HEK293 (cell line): ENCODE measurements around the gene IRF8.
"Not testable (repeated sequence)": the region's sequence is repeated elsewhere in the genome, so short reads cannot be mapped to it uniquely, and the experiment has no call there.

ENCODE experiments used
- CTCF ChIA-PET: fragments of 350-600 bp; formaldehyde crosslinking; extraction: SDS; loops from one replicate; lab custom pipeline; 2021; ENCODE audit warnings: antibody characterized with exemption; lab: Yijun Ruan, JAX
- POLR2A ChIA-PET: fragments of 300-600 bp; formaldehyde crosslinking; extraction: SDS; loops from one replicate; lab custom pipeline; 2020; ENCODE audit warnings: antibody characterized with exemption, inconsistent platforms; lab: Yijun Ruan, JAX
- H3K27ac ChIP-seq: fragments of 200-500 bp; sonication (Bioruptor generic); 2 replicates; pipeline ENCODE4 v1.5.1; 2014; ENCODE audit warnings: low read depth, low read length, control low read depth, inconsistent platforms; ENCODE audit errors: extremely low read depth
- H3K36me3 ChIP-seq, 2 experiments: fragments of 200-500 bp in 1 of 2; sonication (Bioruptor generic) in 1 of 2; 1 replicate in 1 of 2; 2 replicates in 1 of 2; pipeline ENCODE4 v1.5.1; 2014 to 2017; ENCODE audit warnings: inconsistent platforms in 2 of 2, low read length in 2 of 2; ENCODE audit not compliant: control insufficient read depth in 2 of 2, insufficient read depth in 1 of 2
- H3K4me1 ChIP-seq: fragments of 200-500 bp; sonication (Bioruptor generic); 2 replicates; pipeline ENCODE4 v1.5.1; 2014; ENCODE audit warnings: mild to moderate bottlenecking, low read length, inconsistent platforms; ENCODE audit not compliant: control insufficient read depth, insufficient read depth
- H3K4me3 ChIP-seq: 2 replicates; pipeline ENCODE4 v1.5.1; 2011; ENCODE audit warnings: low read depth, mild to moderate bottlenecking, control low read depth, low read length, moderate library complexity
- H3K9me3 ChIP-seq: fragments of 200-500 bp; sonication (Bioruptor generic); 2 replicates; pipeline ENCODE4 v1.5.1; 2014; ENCODE audit warnings: low read depth, low read length, inconsistent platforms; ENCODE audit not compliant: control insufficient read depth, insufficient read depth
- EGR2 ChIP-seq: fragments of 450-650 bp; formaldehyde crosslinking; IDR thresholded peaks from 2 replicates; pipeline ENCODE4 v1.5.1; 2016; ENCODE audit warnings: low read depth, missing biosample characterization, missing genetic modification characterization
- KLF1 ChIP-seq: fragments of 450-650 bp; formaldehyde crosslinking; IDR thresholded peaks from 2 replicates; pipeline ENCODE4 v1.5.1; 2016; ENCODE audit warnings: missing biosample characterization, missing genetic modification characterization
- MYNN ChIP-seq: fragments of 450-650 bp; formaldehyde crosslinking; IDR thresholded peaks from 2 replicates; pipeline ENCODE4 v1.5.1; 2016; ENCODE audit warnings: missing biosample characterization, missing genetic modification characterization, borderline replicate concordance
- OSR2 ChIP-seq: fragments of 450-650 bp; formaldehyde crosslinking; IDR thresholded peaks from 2 replicates; pipeline ENCODE4 v1.5.1; 2016; ENCODE audit warnings: missing biosample characterization, missing genetic modification characterization
- TCF7L2 ChIP-seq: IDR thresholded peaks from 2 replicates; pipeline ENCODE4 v1.6.1; 2011; ENCODE audit warnings: low read depth, mild to moderate bottlenecking, inconsistent platforms, low read length, moderate library complexity, borderline replicate concordance
- ZBTB48 ChIP-seq: fragments of 450-650 bp; formaldehyde crosslinking; IDR thresholded peaks from 2 replicates; pipeline ENCODE4 v1.5.1; 2016; ENCODE audit warnings: missing biosample characterization, missing genetic modification characterization
- ZFP37 ChIP-seq: fragments of 450-650 bp; formaldehyde crosslinking; IDR thresholded peaks from 2 replicates; pipeline ENCODE4 v1.5.1; 2016; ENCODE audit warnings: missing biosample characterization, missing genetic modification characterization
- ZNF211 ChIP-seq: fragments of 450-650 bp; formaldehyde crosslinking; IDR thresholded peaks from 2 replicates; pipeline ENCODE4 v1.5.1; 2016; ENCODE audit warnings: low read depth, missing biosample characterization, missing genetic modification characterization
- ZNF311 ChIP-seq: fragments of 450-650 bp; formaldehyde crosslinking; IDR thresholded peaks from 2 replicates; pipeline ENCODE4 v1.5.1; 2017; ENCODE audit warnings: missing biosample characterization, missing genetic modification characterization, borderline replicate concordance
- ZNF416 ChIP-seq: fragments of 450-650 bp; formaldehyde crosslinking; IDR thresholded peaks from 2 replicates; pipeline ENCODE4 v1.5.1; 2016; ENCODE audit warnings: missing biosample characterization, missing genetic modification characterization
- ZNF426 ChIP-seq: fragments of 450-650 bp; formaldehyde crosslinking; IDR thresholded peaks from 2 replicates; pipeline ENCODE4 v1.5.1; 2017; ENCODE audit warnings: missing biosample characterization, missing genetic modification characterization, mild to moderate bottlenecking, inconsistent platforms, moderate library complexity
- ZNF555 ChIP-seq: fragments of 450-650 bp; formaldehyde crosslinking; conservative IDR thresholded peaks from 2 replicates; pipeline ENCODE4 v1.5.1; 2017; ENCODE audit warnings: missing biosample characterization, mild to moderate bottlenecking, missing genetic modification characterization, inconsistent platforms
- ZNF558 ChIP-seq: fragments of 450-650 bp; formaldehyde crosslinking; IDR thresholded peaks from 2 replicates; pipeline ENCODE4 v1.5.1; 2016; ENCODE audit warnings: missing biosample characterization, missing genetic modification characterization
- ZNF654 ChIP-seq: fragments of 450-650 bp; formaldehyde crosslinking; IDR thresholded peaks from 2 replicates; pipeline ENCODE4 v1.5.1; 2016; ENCODE audit warnings: low read depth, missing biosample characterization, missing genetic modification characterization
- ZSCAN5A ChIP-seq: fragments of 450-650 bp; formaldehyde crosslinking; IDR thresholded peaks from 2 replicates; pipeline ENCODE4 v1.5.1; 2016; ENCODE audit warnings: missing biosample characterization, missing genetic modification characterization
- TF ChIP-seq, protein P1 (sequence below): fragments of 450-650 bp; formaldehyde crosslinking; IDR thresholded peaks from 2 replicates; pipeline ENCODE4 v1.5.1; 2016; ENCODE audit warnings: missing biosample characterization, missing genetic modification characterization
- TF ChIP-seq, protein P2 (sequence below): fragments of 450-650 bp; formaldehyde crosslinking; IDR thresholded peaks from 2 replicates; pipeline ENCODE4 v1.5.1; 2016; ENCODE audit warnings: missing biosample characterization, missing genetic modification characterization
- TF ChIP-seq, protein P3 (sequence below): fragments of 450-650 bp; formaldehyde crosslinking; IDR thresholded peaks from 2 replicates; pipeline ENCODE4 v1.5.1; 2016; ENCODE audit warnings: missing biosample characterization, missing genetic modification characterization, borderline replicate concordance
- TF ChIP-seq, protein P4 (sequence below): fragments of 450-650 bp; formaldehyde crosslinking; IDR thresholded peaks from 2 replicates; pipeline ENCODE4 v1.5.1; 2016; ENCODE audit warnings: missing biosample characterization, missing genetic modification characterization

The IRF8 gene

DNA sequence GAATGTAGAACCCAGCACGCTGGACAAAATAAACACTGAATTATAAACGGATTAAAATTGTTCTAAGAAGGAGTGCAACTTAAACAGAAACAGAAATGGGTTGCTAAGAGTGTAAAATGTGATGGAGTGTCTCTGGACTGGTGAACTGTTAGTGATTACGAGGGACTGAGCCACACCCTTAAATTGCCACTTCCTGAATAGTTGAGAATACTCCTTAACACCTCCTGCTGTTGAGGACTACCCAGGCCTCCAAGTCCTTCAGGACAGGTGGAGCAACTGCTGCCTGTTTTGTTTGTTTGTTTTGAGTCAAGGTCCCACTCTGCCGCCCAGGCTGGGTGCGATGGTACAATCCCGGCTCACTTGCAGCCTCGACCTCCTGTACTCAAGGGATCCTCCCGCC lies 25.8 kb upstream of the IRF8 start:
- CTCF ChIA-PET, result interaction anchor here (0.7 kb wide), 1 partner anchor 200 kb away, joined by 3 read pairs; no protein-coding TSS in a partner anchor
- H3K4me3 ChIP-seq, result no peak overlapping the region
- no peaks in the 10 kb centered on the region for H3K9me3 ChIP-seq
- TF ChIP-seq, protein P1, sequence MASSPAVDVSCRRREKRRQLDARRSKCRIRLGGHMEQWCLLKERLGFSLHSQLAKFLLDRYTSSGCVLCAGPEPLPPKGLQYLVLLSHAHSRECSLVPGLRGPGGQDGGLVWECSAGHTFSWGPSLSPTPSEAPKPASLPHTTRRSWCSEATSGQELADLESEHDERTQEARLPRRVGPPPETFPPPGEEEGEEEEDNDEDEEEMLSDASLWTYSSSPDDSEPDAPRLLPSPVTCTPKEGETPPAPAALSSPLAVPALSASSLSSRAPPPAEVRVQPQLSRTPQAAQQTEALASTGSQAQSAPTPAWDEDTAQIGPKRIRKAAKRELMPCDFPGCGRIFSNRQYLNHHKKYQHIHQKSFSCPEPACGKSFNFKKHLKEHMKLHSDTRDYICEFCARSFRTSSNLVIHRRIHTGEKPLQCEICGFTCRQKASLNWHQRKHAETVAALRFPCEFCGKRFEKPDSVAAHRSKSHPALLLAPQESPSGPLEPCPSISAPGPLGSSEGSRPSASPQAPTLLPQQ, result no peak
- TF ChIP-seq ZSCAN5A (tag by site-specific recombination) (no peak), ZNF426 (tag by site-specific recombination) (no peak), ZBTB48 (tag by site-specific recombination) (no peak), EGR2 (tag by site-specific recombination) (no peak), ZNF416 (tag by site-specific recombination) (no peak)
- TF ChIP-seq, protein P2, sequence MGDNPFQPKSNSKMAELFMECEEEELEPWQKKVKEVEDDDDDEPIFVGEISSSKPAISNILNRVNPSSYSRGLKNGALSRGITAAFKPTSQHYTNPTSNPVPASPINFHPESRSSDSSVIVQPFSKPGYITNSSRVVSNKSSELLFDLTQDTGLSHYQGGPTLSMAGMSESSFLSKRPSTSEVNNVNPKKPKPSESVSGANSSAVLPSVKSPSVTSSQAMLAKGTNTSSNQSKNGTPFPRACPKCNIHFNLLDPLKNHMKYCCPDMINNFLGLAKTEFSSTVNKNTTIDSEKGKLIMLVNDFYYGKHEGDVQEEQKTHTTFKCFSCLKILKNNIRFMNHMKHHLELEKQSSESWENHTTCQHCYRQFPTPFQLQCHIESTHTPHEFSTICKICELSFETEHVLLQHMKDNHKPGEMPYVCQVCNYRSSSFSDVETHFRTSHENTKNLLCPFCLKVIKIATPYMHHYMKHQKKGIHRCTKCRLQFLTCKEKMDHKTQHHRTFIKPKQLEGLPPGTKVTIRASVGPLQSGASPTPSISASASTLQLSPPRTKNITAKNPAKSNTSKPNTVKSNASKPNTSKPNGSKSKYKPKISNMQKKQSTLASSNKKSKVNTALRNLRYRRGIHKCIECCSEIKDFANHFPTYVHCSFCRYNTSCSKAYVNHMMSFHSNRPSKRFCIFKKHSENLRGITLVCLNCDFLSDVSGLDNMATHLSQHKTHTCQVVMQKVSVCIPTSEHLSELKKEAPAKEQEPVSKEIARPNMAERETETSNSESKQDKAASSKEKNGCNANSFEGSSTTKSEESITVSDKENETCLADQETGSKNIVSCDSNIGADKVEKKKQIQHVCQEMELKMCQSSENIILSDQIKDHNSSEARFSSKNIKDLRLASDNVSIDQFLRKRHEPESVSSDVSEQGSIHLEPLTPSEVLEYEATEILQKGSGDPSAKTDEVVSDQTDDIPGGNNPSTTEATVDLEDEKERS (tag by site-specific recombination), result no peak
- no peaks in the 10 kb centered on the region for H3K36me3 ChIP-seq
- no peaks in the 10 kb centered on the region for H3K4me1 ChIP-seq
- H3K27ac ChIP-seq, result no peak overlapping the region
- POLR2A ChIA-PET, result no interaction called here

- POLR2A ChIA-PET, H3K27ac ChIP-seq, H3K36me3 ChIP-seq, CTCF ChIA-PET, H3K9me3 ChIP-seq, H3K4me3 ChIP-seq, H3K4me1 ChIP-seq: not testable (repeated sequence)
These were observed 24.9 kb upstream of the IRF8 start for GRCh38 chr16:85874031-85874430.

DNA sequence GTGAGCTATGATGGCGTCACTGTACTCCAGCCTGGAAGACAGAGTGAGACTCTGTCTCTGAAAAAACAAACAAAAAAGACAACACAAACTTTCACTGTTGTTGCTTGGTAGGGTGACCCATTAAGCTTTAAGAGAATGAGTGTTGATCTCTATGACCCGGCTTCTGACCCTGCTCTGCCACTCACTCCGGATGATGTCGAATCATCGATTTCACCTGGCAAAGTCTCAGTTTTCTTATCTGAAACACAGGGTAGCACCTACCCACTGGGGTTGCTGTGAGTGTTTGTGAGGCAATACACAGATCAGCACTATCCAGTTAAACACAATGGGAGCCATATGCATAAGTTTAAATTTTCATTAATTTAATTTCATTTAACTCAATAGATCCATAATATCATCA lies 20.6 kb upstream of the IRF8 start:
- Histone ChIP-seq H3K36me3 (no peaks in the 10 kb centered on the region), H3K27ac (no peak overlapping the region), H3K4me3 (no peak overlapping the region), H3K9me3 (no peaks in the 10 kb centered on the region)
- ChIA-PET POLR2A (no interaction called here), CTCF (interaction anchor here (0.9 kb wide), 1 partner anchor 59 kb away, joined by 4 read pairs; no protein-coding TSS in a partner anchor)
- TF ChIP-seq KLF1, result no peak
- no peak for TF ChIP-seq MYNN (tag by site-specific recombination)
- no peak for TF ChIP-seq ZNF311 (tag by site-specific recombination)
- TF ChIP-seq ZNF558, result no peak
- TF ChIP-seq, protein P3, sequence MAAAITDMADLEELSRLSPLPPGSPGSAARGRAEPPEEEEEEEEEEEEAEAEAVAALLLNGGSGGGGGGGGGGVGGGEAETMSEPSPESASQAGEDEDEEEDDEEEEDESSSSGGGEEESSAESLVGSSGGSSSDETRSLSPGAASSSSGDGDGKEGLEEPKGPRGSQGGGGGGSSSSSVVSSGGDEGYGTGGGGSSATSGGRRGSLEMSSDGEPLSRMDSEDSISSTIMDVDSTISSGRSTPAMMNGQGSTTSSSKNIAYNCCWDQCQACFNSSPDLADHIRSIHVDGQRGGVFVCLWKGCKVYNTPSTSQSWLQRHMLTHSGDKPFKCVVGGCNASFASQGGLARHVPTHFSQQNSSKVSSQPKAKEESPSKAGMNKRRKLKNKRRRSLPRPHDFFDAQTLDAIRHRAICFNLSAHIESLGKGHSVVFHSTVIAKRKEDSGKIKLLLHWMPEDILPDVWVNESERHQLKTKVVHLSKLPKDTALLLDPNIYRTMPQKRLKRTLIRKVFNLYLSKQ (tag by site-specific recombination), result no peak
- TF ChIP-seq, protein P4, sequence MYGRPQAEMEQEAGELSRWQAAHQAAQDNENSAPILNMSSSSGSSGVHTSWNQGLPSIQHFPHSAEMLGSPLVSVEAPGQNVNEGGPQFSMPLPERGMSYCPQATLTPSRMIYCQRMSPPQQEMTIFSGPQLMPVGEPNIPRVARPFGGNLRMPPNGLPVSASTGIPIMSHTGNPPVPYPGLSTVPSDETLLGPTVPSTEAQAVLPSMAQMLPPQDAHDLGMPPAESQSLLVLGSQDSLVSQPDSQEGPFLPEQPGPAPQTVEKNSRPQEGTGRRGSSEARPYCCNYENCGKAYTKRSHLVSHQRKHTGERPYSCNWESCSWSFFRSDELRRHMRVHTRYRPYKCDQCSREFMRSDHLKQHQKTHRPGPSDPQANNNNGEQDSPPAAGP, result no peak
- TF ChIP-seq OSR2, result no peak
- TF ChIP-seq ZNF555 (tag by site-specific recombination), result no peak
- no peak for TF ChIP-seq TCF7L2
- TF ChIP-seq ZNF211 (tag by site-specific recombination), result no peak
- no peak for TF ChIP-seq ZNF654 (tag by site-specific recombination)
- TF ChIP-seq ZFP37, result no peak
- TF ChIP-seq, all 188 proteins: peak for 0
- no peaks in the 10 kb centered on the region for H3K4me1 ChIP-seq
